HEK293 (cell line): ENCODE measurements around the gene TRIM40.
A peak's percentile ranks its signal among the peaks of the same experiment; 100 is the strongest.

Source experiments
- FEZF1 ChIP-seq: fragments of 450-650 bp; formaldehyde crosslinking; IDR thresholded peaks from 2 replicates; pipeline ENCODE4 v1.5.1; 2016; ENCODE audit warnings: missing biosample characterization, missing genetic modification characterization
- MYNN ChIP-seq: fragments of 450-650 bp; formaldehyde crosslinking; IDR thresholded peaks from 2 replicates; pipeline ENCODE4 v1.5.1; 2016; ENCODE audit warnings: missing biosample characterization, missing genetic modification characterization, borderline replicate concordance
- MZF1 ChIP-seq: fragments of 450-650 bp; formaldehyde crosslinking; IDR thresholded peaks from 2 replicates; pipeline ENCODE4 v1.5.1; 2017; ENCODE audit warnings: missing biosample characterization, missing genetic modification characterization, borderline replicate concordance
- PATZ1 ChIP-seq: fragments of 450-650 bp; formaldehyde crosslinking; IDR thresholded peaks from 2 replicates; pipeline ENCODE4 v1.5.1; 2016; ENCODE audit warnings: missing biosample characterization, missing genetic modification characterization
- PBX3 ChIP-seq: sonication (generic); formaldehyde crosslinking; IDR thresholded peaks from 2 replicates; pipeline ENCODE4 v1.8.1; 2022; ENCODE audit warnings: mild to moderate bottlenecking, moderate library complexity, missing genetic modification reagents
- PRDM6 ChIP-seq: fragments of 450-650 bp; formaldehyde crosslinking; IDR thresholded peaks from 2 replicates; pipeline ENCODE4 v1.5.1; 2017; ENCODE audit warnings: missing biosample characterization, missing genetic modification characterization
- SCRT1 ChIP-seq: fragments of 450-650 bp; formaldehyde crosslinking; IDR thresholded peaks from 2 replicates; pipeline ENCODE4 v1.5.1; 2016; ENCODE audit warnings: missing biosample characterization, missing genetic modification characterization, borderline replicate concordance
- SCRT2 ChIP-seq: fragments of 450-650 bp; formaldehyde crosslinking; IDR thresholded peaks from 2 replicates; pipeline ENCODE4 v1.5.1; 2016; ENCODE audit warnings: missing biosample characterization, missing genetic modification characterization
- SP2 ChIP-seq: fragments of 450-650 bp; formaldehyde crosslinking; IDR thresholded peaks from 2 replicates; pipeline ENCODE4 v1.5.1; 2016; ENCODE audit warnings: missing biosample characterization, missing genetic modification characterization
- TCF7L2 ChIP-seq: IDR thresholded peaks from 2 replicates; pipeline ENCODE4 v1.6.1; 2011; ENCODE audit warnings: low read depth, mild to moderate bottlenecking, inconsistent platforms, low read length, moderate library complexity, borderline replicate concordance
- YY1 ChIP-seq: fragments of 450-650 bp; formaldehyde crosslinking; IDR thresholded peaks from 2 replicates; pipeline ENCODE4 v1.5.1; 2018; ENCODE audit warnings: missing biosample characterization, missing genetic modification characterization
- ZBTB17 ChIP-seq: fragments of 450-650 bp; formaldehyde crosslinking; IDR thresholded peaks from 2 replicates; pipeline ENCODE4 v1.5.1; 2016; ENCODE audit warnings: missing biosample characterization, missing genetic modification characterization
- ZFHX2 ChIP-seq: fragments of 450-650 bp; formaldehyde crosslinking; conservative IDR thresholded peaks from 2 replicates; pipeline ENCODE4 v1.5.1; 2016; ENCODE audit warnings: missing biosample characterization, missing genetic modification characterization
- ZFP37 ChIP-seq: fragments of 450-650 bp; formaldehyde crosslinking; IDR thresholded peaks from 2 replicates; pipeline ENCODE4 v1.5.1; 2016; ENCODE audit warnings: missing biosample characterization, missing genetic modification characterization
- ZNF114 ChIP-seq: fragments of 450-650 bp; formaldehyde crosslinking; IDR thresholded peaks from 2 replicates; pipeline ENCODE4 v1.5.0; 2017; ENCODE audit warnings: missing biosample characterization, missing genetic modification characterization
- ZNF174 ChIP-seq: fragments of 450-650 bp; formaldehyde crosslinking; IDR thresholded peaks from 2 replicates; pipeline ENCODE4 v1.5.0; 2017; ENCODE audit warnings: missing biosample characterization, mild to moderate bottlenecking, missing genetic modification characterization
- ZNF19 ChIP-seq: fragments of 450-650 bp; formaldehyde crosslinking; IDR thresholded peaks from 2 replicates; pipeline ENCODE4; 2016; ENCODE audit warnings: missing biosample characterization, missing genetic modification characterization, low read depth
- ZNF354C ChIP-seq: fragments of 450-650 bp; formaldehyde crosslinking; IDR thresholded peaks from 2 replicates; pipeline ENCODE4 v1.5.1; 2016; ENCODE audit warnings: missing biosample characterization, missing genetic modification characterization, low read depth, borderline replicate concordance
- ZNF449 ChIP-seq: fragments of 450-650 bp; formaldehyde crosslinking; IDR thresholded peaks from 2 replicates; pipeline ENCODE4 v1.5.1; 2017; ENCODE audit warnings: missing biosample characterization, mild to moderate bottlenecking, missing genetic modification characterization, moderate library complexity
- ZNF48 ChIP-seq: fragments of 450-650 bp; formaldehyde crosslinking; IDR thresholded peaks from 2 replicates; pipeline ENCODE4 v1.5.1; 2016; ENCODE audit warnings: missing biosample characterization, missing genetic modification characterization
- ZNF529 ChIP-seq: fragments of 450-650 bp; formaldehyde crosslinking; IDR thresholded peaks from 2 replicates; pipeline ENCODE4 v1.5.1; 2017; ENCODE audit warnings: missing genetic modification characterization, missing biosample characterization; ENCODE audit not compliant: insufficient replicate concordance
- ZNF549 ChIP-seq: fragments of 450-650 bp; IDR thresholded peaks from 2 replicates; pipeline ENCODE4 v1.5.1; 2018; ENCODE audit warnings: missing biosample characterization, missing genetic modification characterization, mild to moderate bottlenecking, inconsistent platforms, moderate library complexity
- ZNF596 ChIP-seq: fragments of 450-650 bp; IDR thresholded peaks from 2 replicates; pipeline ENCODE4 v1.5.0; 2018; ENCODE audit warnings: missing biosample characterization, mild to moderate bottlenecking, missing genetic modification characterization, moderate library complexity
- ZNF645 ChIP-seq: fragments of 450-650 bp; formaldehyde crosslinking; IDR thresholded peaks from 2 replicates; pipeline ENCODE4; 2016; ENCODE audit warnings: missing biosample characterization, missing genetic modification characterization
- ZNF677 ChIP-seq: fragments of 450-650 bp; IDR thresholded peaks from 2 replicates; pipeline ENCODE4 v1.5.0; 2018; ENCODE audit warnings: missing biosample characterization, mild to moderate bottlenecking, missing genetic modification characterization, moderate library complexity
- ZNF747 ChIP-seq: fragments of 450-650 bp; formaldehyde crosslinking; IDR thresholded peaks from 2 replicates; pipeline ENCODE4 v1.5.1; 2016; ENCODE audit warnings: missing biosample characterization, missing genetic modification characterization
- ZNF837 ChIP-seq: fragments of 450-650 bp; formaldehyde crosslinking; IDR thresholded peaks from 2 replicates; pipeline ENCODE4 v1.5.1; 2016; ENCODE audit warnings: missing biosample characterization, missing genetic modification characterization
- TF ChIP-seq, protein P1 (sequence below): fragments of 450-650 bp; formaldehyde crosslinking; IDR thresholded peaks from 2 replicates; pipeline ENCODE4 v1.5.1; 2016; ENCODE audit warnings: missing biosample characterization, missing genetic modification characterization
- TF ChIP-seq, protein P2 (sequence below): fragments of 450-650 bp; formaldehyde crosslinking; IDR thresholded peaks from 2 replicates; pipeline ENCODE4 v1.5.1; 2016; ENCODE audit warnings: missing biosample characterization, missing genetic modification characterization

TRIM40 gene

GRCh38 chr6:30163090-30163917 is 27.4 kb downstream of the TRIM40 start, which contains the start of gene TRIM15 (continued):
- TF ChIP-seq ZNF677 (no peak), MZF1 (tag by site-specific recombination) (no peak), ZNF747 (tag by site-specific recombination) (no peak), ZBTB17 (tag by site-specific recombination) (peak; percentile 49; the same call in 1 of the 2 replicates), ZNF837 (tag by site-specific recombination) (no peak), ZNF645 (tag by site-specific recombination) (peak; percentile 0; the same call in 1 of the 2 replicates), SCRT1 (no peak), ZFP37 (tag by site-specific recombination) (peak; percentile 12; the same call in 1 of the 2 replicates), ZNF174 (tag by site-specific recombination) (no peak), PBX3 (CRISPR knock-in tag) (no peak), SP2 (tag by site-specific recombination) (peak; percentile 55), MYNN (tag by site-specific recombination) (0 out of 2 replicates have a peak, but pooled peaks have one; percentile 8), ZNF596 (tag by site-specific recombination) (no peak), ZNF529 (tag by site-specific recombination) (no peak), TCF7L2 (no peak), ZNF354C (tag by site-specific recombination) (no peak), FEZF1 (tag by site-specific recombination) (no peak), PRDM6 (no peak), ZNF549 (tag by site-specific recombination) (no peak), ZNF19 (tag by site-specific recombination) (no peak), ZNF449 (tag by site-specific recombination) (no peak), SCRT2 (tag by site-specific recombination) (no peak), ZFHX2 (tag by site-specific recombination) (peak; percentile 67), ZNF48 (tag by site-specific recombination) (no peak), PATZ1 (tag by site-specific recombination) (peak; percentile 60), ZNF114 (no peak), YY1 (tag by site-specific recombination) (no peak)
- TF ChIP-seq, protein P1, sequence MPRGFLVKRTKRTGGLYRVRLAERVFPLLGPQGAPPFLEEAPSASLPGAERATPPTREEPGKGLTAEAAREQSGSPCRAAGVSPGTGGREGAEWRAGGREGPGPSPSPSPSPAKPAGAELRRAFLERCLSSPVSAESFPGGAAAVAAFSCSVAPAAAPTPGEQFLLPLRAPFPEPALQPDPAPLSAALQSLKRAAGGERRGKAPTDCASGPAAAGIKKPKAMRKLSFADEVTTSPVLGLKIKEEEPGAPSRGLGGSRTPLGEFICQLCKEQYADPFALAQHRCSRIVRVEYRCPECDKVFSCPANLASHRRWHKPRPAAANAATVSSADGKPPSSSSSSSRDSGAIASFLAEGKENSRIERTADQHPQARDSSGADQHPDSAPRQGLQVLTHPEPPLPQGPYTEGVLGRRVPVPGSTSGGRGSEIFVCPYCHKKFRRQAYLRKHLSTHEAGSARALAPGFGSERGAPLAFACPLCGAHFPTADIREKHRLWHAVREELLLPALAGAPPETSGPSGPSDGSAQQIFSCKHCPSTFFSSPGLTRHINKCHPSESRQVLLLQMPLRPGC (tag by site-specific recombination): 0 out of 2 replicates have a peak, but pooled peaks have one; percentile 1
- TF ChIP-seq, protein P2, sequence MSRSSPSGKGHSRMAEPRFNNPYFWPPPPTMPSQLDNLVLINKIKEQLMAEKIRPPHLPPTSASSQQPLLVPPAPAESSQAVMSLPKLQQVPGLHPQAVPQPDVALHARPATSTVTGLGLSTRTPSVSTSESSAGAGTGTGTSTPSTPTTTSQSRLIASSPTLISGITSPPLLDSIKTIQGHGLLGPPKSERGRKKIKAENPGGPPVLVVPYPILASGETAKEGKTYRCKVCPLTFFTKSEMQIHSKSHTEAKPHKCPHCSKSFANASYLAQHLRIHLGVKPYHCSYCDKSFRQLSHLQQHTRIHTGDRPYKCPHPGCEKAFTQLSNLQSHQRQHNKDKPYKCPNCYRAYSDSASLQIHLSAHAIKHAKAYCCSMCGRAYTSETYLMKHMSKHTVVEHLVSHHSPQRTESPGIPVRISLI (tag by site-specific recombination): no peak
